ENCODE measurements around the gene NAA80. TPM values are rescaled to one million over a fixed set of nuclear protein-coding genes. Genes with fewer than 3 reads are reported as not detected.
A peak's percentile ranks its signal among the peaks of the same experiment; 100 is the strongest.

The NAA80 gene
- total and polyA plus RNA-seq, 2 of the 13 experiments (the other 11 are each of a cell fraction or from before 2014, with no cell fraction given): 3.4 to 8.7 TPM

- TF ChIP-seq ZNF513 (CRISPR knock-in tag; conservative IDR thresholded peaks at IDR 0.05) (no peak), ZSCAN25 (CRISPR knock-in tag; IDR thresholded peaks at IDR 0.05) (0 out of 2 replicates have a peak, but pooled peaks have one; percentile 29), ZNF543 (CRISPR knock-in tag; IDR thresholded peaks at IDR 0.05) (no peak; the same call in 1 of the 2 replicates), ZNF263 (CRISPR knock-in tag; IDR thresholded peaks at IDR 0.05) (peak; percentile 87), UBTF (CRISPR knock-in tag; IDR thresholded peaks at IDR 0.05) (peak; percentile 38; the same call in 1 of the 2 replicates), TARDBP (CRISPR knock-in tag; IDR thresholded peaks at IDR 0.05) (peak; percentile 81), ZNF354B (CRISPR knock-in tag; IDR thresholded peaks at IDR 0.05) (no peak), DBP (CRISPR knock-in tag; IDR thresholded peaks at IDR 0.05; ENCODE audit: not compliant biosample characterization) (no peak), TBL1XR1 (IDR thresholded peaks at IDR 0.05; ENCODE audit: borderline replicate concordance, low read length, partially characterized antibody) (no peak), YEATS4 (CRISPR knock-in tag; IDR thresholded peaks at IDR 0.05; ENCODE audit: borderline replicate concordance) (no peak), PRDM10 (CRISPR knock-in tag; IDR thresholded peaks at IDR 0.05; ENCODE audit: low read depth) (peak; percentile 41; the same call in 1 of the 2 replicates), ZNF501 (CRISPR knock-in tag; IDR thresholded peaks at IDR 0.05) (0 out of 2 replicates have a peak, but pooled peaks have one; percentile 25), ZNF12 (CRISPR knock-in tag; IDR thresholded peaks at IDR 0.05) (no peak), TRIM22 (IDR thresholded peaks at IDR 0.05) (no peak), ZNF580 (CRISPR knock-in tag; IDR thresholded peaks at IDR 0.05; ENCODE audit: borderline replicate concordance, low read depth) (no peak), FOXM1 (CRISPR knock-in tag; IDR thresholded peaks at IDR 0.05) (no peak), RAD51 (IDR thresholded peaks at IDR 0.05; ENCODE audit: borderline replicate concordance) (no peak), ZNF225 (CRISPR knock-in tag; IDR thresholded peaks at IDR 0.05) (no peak)
Observed at GRCh38 chr3:50268703-50269451, 30.3 kb downstream of the NAA80 start, which contains the start of gene SEMA3B (continued).
